Fibroblast of peridontal ligament (primary cell): ENCODE measurements around the gene PIEZO2.

ENCODE experiments used
- DNase-seq: peaks from one replicate; pipeline ENCODE4 v3.0.0-alpha.2; 2010; ENCODE audit errors: extremely low read depth

The PIEZO2 gene

DNA sequence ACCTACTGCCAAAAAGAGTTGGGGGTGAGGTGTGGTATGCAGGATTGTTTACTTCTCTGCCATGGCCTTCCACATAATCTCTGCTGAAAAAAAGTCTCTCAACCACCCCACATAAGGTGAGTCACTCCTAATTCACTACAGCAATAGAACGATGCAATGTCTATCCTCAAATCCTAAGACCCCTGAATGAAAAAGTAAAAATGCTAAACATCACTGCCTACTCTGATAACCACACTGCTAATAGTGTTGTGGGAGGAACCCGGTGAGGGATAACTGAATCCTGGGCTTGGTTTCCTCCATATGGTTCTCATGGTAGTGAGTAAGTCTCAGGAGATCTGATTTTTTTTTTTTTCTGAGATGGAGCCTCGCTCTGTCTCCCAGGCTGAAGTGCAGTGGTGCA, 252.5 kb downstream of the PIEZO2 start:
- no peak for DNase-seq

DNA sequence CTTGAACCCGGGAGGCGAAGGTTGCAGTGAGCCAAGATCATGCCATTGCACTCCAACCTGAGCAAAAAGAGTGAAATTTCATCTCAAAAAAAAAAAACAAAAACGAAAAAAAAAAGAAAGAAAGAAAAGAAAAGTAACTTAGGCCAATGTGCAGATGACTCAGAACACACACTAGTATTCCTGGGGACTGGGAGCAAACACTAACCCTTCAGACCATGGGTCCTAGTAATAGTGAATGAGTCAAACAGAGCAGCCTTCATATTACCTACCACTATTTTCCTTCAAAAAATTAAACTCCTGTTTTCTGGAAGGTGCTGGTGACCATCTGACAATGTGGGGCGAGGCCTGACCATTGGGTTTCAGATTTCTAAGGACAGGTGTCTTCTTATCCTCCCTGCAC, 253.4 kb downstream of the PIEZO2 start:
- no peak for DNase-seq

DNA sequence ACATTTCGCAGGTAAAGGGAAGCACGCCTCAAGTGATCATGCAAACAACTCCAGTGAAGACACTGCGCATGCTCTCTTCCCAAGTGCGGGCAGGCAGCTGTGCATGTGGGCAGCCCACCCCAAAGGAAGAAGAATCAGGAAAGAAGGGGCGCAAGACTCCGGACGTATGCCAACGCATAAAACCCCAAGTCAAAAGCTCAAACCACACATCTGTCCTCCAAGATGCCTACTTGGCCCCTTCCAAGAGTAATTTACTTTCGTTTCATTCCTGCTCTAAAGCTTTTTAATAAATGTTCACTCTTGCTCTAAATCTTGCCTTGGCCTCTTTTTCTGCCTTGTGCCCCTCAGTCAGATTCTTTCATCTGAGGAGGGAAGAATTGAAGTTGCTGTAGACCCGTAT, 254.9 kb downstream of the PIEZO2 start:
- DNase-seq: no peak

DNA sequence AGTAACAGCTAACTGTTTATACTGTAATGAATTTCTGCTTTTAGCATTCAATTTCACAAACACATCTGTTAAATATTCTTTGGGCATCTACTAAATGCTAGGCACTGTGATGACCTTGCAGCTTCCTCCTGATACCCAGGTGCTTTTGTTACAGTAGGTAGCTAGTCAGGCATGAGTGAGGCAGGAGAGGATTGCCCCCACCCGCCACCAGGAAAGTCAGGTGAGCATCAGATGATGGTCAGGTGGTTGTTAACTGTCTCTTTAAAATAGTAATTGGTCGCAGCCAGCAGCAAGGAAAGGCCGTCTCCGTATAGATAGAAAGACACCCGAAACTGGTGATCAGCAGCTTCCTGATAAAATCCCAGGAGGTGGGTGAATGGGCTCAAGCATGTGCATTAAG, 255.6 kb downstream of the PIEZO2 start:
- no peak for DNase-seq

DNA sequence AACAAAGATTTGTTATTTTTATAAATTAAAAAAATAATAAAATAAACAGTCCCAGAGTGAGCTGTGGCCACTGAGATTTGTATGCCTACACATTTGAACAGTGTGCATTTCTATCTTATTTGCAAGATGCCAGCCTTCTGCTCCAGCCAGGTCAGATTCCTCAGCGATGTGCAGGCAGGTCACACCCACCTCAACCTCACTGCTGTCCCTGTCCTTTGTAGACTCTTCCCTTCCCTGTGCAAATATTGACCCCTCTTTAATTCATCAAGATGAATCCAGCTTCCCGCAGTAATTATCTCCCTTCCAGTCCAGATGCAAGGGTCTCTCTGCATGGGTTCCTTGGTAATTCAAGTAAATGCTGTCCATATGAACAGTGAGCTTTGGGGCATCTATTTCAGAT, 256.2 kb downstream of the PIEZO2 start:
- no peak for DNase-seq

DNA sequence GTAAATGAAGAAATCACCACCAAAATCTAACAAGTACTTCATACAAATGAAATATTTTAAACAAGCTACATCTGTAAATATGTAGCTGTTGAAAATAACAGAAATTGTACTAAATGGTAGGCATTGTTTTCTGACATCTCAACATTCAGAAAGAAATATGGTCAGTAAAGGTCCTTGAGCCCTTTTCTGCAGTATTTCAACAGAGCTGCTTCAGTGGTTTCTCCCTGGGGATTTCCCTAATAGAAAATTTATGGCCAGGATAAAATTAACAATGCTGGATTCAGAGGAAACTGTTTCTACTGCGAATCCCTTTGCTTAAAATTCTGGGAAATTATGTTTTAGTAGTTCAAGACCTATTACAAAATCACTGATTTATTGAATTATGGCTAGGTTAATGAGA, 256.6 kb downstream of the PIEZO2 start:
- DNase-seq: no peak

DNA sequence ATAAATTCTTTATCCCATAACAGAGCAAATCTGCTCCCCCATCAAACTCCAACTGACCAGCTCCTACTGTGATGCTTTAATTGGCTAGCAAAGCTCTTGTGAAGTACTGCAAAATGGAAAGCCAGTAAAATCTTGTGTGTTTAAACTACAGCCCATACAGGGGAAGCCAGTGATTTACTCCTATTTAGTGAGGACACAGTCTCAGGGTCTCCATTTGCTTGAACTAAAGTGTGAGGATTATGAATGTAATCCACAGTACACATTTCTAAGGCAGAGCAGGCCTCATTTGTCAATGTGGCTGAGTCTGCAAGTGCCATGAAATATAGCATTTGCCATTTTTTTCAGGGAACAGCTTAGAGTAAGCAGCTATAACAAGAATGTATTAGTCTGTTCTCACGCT, 259.3 kb downstream of the PIEZO2 start:
- no peak for DNase-seq

DNA sequence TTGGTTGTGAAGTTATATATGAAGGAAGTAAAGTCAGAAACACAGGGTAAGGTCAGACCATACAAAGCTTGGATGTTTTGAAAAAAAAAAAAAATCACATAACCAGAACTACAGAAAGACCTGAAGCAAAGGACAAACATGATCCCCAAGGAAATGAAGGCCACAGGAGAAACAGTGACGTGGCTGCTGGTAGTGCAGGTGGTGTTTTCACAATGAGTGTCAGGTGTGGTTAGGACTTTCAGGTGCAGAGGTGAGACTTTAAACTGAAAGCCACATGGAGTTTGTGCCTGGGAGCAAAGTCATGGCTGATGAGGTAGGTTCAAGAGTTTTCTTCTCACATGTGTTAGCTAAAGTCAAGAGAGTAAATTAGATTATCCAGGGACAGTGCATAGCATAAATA, 270.7 kb downstream of the PIEZO2 start:
- DNase-seq: no peak

DNA sequence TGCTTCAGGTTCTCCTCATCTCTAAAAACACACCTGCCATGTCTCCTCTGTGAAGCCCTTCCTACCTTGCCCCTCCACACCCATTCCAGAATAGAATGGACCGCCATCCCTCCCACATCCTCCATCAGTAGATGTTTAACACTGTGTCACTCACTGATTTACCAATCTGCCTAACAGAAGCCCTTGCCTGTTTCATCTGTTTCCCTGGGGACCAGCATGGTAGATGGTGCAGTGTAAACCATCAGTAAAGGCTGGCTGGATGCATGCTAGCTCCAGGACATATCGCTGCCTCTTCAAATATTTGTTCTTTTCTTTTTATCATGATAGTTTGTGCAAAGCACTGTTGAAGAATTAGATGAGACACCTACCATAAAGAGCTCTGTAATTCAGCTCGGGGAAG, 271.4 kb downstream of the PIEZO2 start:
- no peak for DNase-seq

DNA sequence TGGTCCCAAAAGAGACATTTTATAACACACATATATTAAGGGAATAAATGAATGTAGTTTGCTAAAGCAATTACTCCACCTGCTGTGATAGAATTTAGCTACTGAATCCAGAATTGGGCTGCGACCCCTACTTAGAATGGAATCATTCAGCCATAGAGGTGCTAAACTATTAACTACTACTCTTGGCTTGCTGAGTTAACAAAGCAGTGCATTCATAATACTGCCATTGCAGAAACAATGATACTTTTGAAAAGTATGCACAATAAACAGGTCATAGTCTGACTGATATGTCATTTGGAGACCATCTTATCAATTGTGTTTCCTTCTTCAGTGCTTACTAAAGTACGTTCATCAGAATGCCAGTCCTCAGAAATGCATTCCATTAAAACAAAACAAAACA, 273.6 kb downstream of the PIEZO2 start:
- DNase-seq: no peak

DNA sequence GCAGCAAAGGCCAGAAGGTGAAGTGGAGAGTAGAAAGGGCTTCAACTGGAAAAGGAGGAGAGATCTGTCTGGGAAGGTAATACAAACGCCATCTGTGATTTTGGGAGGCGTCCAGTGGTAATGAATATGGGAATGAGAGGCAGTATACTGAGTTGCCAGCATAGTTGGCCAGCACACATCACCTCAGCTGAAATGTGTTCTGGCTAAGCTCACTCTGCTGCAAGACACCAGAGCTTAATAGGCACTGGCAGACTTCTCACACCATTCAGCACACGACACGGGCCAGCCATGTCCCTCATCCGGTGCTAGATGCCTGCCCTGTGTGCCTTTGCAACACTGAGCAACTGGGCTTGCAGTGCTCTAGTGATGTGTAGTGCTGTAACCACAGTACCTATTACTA, 277.1 kb downstream of the PIEZO2 start:
- DNase-seq: no peak

DNA sequence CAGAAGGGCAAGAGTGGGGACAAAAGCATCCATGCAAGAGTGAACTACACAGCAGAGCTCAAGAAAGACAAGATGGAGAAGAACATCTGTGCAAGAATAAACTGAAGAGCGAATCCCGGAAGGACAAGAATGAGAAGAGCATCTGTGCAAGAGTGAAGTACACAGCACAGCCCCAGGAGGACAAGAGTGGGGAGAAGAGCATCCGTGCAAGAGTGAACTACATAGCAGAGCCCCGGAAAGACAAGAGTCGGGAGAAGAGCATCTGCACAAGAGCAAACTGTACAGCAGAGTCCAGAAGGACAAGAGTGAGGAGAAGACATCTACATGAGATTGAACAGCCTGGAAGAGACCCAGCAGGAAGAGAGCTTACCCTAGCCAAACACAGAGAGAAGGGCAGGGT, 284.6 kb downstream of the PIEZO2 start:
- DNase-seq: no peak

DNA sequence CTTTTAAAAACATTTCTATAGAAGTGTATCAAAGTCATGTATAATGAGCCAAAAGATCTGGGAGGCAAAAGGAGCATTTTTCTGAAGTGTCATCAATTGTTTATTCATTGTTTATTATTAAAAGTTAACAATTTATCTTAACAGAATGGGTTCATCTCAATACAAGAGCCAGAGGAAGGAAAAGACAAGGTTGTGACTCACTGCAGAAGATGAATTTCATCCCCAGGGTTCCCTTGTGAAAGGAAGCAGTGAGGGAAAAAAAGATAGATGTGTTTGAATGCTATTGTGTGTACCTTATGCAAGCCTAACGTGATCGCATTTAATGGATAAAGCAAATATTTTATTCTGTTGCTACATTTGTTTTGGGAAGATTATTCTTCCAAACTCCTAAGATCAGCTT, 286.3 kb downstream of the PIEZO2 start:
- no peak for DNase-seq

DNA sequence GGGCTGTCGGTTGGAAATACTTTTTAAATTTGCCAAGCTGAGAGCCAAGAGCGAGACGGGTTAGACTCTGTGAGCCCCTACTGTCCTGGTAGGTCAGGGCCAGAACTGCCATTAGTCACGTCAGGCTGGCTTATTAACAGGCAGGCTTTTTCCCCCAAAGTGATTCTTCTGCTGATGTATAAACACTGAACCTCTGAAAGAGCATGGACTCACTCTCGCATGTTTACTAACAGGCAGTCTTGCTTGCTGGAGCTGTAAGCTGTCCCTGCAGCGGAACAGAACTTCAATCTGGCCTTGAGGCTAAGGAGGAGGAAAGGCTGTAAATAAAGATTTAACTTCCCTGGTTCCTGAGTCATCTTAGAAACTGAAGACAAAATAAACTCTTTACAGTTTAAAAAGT, 288.4 kb downstream of the PIEZO2 start:
- peak; percentile 18 for DNase-seq

DNA sequence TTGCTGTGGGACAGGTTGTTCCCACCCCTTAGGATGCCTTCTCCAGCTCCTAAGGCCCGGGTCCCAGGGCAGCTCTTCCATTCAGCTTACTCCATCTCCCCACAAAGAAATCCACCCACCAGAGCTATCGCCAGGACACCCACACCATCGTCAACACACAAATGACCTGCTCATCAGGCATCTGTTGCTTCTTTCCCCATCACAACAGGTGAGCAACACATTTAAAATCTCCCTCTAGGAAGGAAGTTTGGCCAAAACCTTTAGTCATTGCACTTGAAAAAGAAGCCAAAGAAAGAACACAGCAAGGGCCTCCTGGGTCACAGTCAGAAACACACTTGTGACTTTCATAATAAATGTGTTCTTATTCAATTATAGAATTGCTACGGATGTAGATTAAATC, 289.0 kb downstream of the PIEZO2 start:
- no peak for DNase-seq

DNA sequence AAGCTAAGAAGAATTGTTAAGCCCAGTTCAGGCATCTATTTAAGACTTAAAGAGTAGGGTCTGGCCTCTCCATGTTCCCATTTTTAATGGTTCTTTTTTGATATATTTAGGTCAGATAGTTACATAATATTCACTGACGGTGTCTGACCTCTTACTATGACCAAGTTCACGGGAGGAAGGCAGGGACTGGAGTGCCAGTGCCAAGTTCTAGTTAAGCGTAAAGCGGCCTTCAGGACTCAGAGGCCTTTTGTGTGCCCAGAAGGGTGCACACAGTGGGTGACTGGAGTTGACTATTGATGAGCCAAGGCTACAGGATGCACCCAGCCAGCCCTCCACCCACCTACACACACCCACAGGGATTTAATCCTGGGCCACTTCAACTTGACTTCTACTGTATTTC, 290.9 kb downstream of the PIEZO2 start:
- DNase-seq: no peak

DNA sequence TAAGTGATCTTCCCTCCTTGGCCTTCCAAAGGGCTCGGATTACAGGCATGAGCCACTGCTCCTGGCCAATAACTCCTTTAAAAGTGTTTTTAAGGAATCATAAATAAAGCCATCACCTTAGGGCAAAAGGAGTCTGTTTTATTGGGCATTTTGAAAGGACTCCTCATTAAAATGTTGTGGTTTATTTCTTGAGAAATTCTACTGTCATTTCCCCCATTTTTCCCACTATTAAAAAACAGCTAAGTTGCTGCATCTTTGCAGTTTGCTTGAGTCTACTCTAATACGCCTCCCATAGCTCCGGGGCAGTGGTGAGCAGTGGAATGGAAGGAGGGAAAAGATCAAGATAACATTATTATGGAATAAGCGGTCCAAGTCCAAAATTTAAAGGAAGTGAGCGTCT, 293.2 kb downstream of the PIEZO2 start:
- DNase-seq: no peak

DNA sequence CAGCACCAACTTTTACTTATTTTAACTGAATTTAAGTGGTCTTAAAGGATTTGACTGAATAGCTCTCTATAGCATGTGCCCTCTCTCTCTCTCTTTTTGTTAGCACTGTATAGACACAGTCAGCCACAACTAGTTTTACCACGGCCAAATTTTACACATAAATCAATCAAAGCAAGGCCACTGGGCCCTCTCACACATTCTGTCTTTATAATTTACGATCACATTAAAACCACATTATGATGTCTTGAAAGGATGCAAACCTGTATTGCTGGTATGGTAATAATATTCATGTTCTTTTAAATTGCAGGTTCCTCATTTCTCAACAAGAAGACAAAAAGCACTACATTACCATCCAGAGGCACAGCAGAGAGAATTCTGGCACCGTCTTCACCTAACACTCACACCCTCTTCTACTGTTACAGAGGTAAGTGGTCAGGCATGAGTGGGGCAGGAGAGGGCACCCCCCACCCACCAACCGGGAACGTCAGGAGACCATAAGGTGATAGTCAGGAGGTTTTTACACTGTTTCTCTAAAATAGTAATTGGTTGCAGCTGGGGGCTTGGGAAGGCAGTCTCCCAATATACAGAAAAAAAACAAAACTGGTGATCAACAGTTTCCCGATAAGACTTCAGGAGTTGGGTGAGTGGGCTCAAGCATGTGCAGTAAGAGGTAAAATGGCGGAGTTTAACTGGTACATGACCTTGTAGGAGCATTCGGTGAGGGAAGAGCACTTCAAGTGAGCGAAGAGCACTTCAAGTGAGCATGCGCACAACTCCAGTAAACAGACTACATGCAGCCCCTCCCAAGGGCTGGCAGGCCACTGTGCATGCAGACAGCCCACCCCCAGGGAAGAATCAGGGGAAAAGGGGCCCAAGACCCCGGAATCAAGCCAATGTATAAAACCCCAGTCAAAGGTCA, 296.7 kb downstream of the PIEZO2 start:
- DNase-seq: no peak

DNA sequence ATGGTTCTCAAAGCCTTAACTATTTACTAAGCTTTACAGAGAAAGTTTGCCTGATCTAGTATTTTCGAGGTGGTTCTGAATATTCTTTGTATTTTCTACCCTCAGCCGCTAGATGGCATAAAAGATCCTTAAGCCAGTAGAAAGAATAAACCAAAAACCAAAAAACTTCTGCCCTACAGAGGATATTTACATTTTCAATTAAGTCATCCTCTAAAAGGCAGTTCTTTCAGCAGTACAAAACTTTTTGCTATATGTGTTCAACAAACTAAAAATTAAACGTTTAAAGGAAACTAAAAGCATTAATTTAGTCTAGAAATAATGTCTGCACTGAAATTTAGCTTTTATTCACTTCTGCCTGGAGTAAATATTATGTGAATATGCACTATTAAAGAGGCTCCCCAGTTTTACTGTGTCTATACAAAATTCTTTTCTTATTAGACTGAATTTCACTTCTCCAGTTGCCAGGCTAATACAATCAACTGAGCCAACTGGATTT, 297.5 kb downstream of the PIEZO2 start:
- peak; percentile 83 for DNase-seq

DNA sequence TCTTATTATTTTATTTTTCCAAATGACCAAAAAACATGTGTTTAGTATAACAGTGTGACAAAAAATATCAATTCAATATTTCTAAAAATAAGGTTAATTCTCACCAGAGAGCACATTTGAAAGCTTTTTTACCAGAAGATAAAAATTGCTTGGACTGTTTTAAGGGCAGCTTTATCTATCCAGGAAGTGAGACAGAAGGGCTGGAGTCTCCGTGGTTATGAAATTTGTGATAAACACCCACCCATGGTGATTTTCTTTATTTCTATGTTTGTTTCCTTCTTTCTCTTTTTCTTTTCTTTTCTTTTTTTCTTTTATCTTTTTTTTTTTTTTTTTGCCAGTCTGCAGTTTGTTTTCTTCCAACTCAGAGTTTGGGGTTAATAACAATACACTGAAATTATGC, 298.5 kb downstream of the PIEZO2 start:
- DNase-seq: no peak

DNA sequence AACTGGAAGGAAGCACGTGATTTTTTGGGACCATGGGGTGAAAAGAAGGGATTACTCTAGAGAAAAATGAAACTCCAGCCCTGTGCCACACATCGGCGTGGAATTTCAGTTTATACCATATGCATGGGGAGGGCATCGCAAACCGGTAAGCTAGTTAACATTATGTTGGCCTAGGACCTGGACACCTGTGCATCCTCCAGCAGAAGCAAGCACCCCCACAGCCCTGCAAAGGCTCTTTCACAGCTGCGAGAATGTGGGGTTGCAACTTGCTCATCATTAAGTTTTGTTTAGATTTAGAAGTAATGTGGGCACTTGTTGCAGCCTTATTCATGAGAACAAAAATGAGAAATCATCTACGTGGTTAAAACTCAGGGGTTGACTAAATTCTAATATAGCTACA, 299.2 kb downstream of the PIEZO2 start:
- no peak for DNase-seq

DNA sequence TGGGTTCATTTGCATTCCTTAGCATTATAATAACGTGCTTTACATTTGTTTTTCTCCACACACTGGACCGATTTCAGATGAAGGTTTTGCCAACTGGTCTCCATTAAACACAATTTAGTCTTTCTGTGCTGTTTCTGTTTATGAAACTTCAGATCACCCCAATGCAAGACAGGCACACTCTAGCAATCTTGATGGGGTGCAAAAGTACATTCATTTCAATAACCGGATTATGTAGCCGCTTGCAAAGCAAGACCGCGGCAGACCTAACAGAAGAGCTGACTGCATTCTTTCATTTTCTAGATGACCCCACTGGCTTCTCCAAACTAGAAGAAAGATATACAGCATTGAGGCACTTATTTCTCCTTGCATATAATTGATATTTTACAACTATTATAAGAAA, 301.5 kb downstream of the PIEZO2 start:
- no peak for DNase-seq

DNA sequence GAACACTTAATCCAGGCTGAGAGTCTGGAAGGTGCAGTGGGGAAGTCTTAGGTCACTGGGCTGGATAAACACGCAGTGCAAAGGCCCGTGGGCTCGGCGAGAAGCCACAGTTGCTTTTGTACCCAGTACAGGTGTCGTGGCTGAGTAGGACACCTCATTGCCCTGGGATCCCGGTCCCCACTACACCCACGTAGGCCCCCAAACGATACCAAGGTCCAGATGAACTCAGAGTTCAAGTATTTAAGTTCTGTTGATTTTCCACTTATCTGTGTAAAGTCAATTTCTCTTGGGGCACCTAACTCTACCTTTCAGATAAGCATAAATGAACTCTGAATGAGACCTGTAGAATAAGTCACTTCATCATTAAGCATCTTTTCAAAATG, 302.0 kb downstream of the PIEZO2 start:
- DNase-seq: no peak
